Choroid plexus epithelial cell (primary cell): ENCODE measurements around the gene RAB40A.
"Not testable (repeated sequence)": the region's sequence is repeated elsewhere in the genome, so short reads cannot be mapped to it uniquely, and the experiment has no call there.

Experiments used
- DNase-seq: peaks from one replicate; pipeline ENCODE4 v3.0.0-alpha.2; 2010; ENCODE audit warnings: low read depth
- H3K4me3 ChIP-seq: 2 replicates; pipeline ENCODE4 v1.5.1; 2011; ENCODE audit warnings: low read depth, mild to moderate bottlenecking, control low read depth, low read length, moderate library complexity
- CTCF ChIP-seq: conservative IDR thresholded peaks from 2 replicates; pipeline ENCODE4 v1.5.1; 2011; ENCODE audit warnings: low read depth, mild to moderate bottlenecking, control low read depth, inconsistent platforms, low read length, moderate library complexity

RAB40A gene

GRCh38 chrX:103489733-103490132 lies 29.6 kb downstream of the RAB40A start:
- H3K4me3 ChIP-seq = not testable (repeated sequence)
- peak; percentile 54 for DNase-seq

GRCh38 chrX:103488794-103489193 lies 30.5 kb downstream of the RAB40A start:
- no peak for DNase-seq
- no peak overlapping the region for H3K4me3 ChIP-seq
- TF ChIP-seq CTCF = no peak

More at GRCh38 chrX:103489733-103490132, 29.6 kb downstream of the RAB40A start:
- peak; percentile 65 for TF ChIP-seq CTCF

- no peak overlapping the region for H3K4me3 ChIP-seq
- peak; percentile 60 for TF ChIP-seq CTCF
- DNase-seq = no peak
Measured at GRCh38 chrX:103488332-103488731, 31.0 kb downstream of the RAB40A start.

- DNase-seq = no peak
- no peak for TF ChIP-seq CTCF
- no peak overlapping the region for H3K4me3 ChIP-seq
Measured at GRCh38 chrX:103483720-103484119, 35.6 kb downstream of the RAB40A start.

GRCh38 chrX:103480526-103480925 lies 38.8 kb downstream of the RAB40A start:
- H3K4me3 ChIP-seq = no peak overlapping the region
- no peak for TF ChIP-seq CTCF
- DNase-seq = no peak

- H3K4me3 ChIP-seq = no peak overlapping the region
- DNase-seq = peak; percentile 48
Measured at GRCh38 chrX:103477496-103477895, 41.8 kb downstream of the RAB40A start.

More at GRCh38 chrX:103477496-103477895, 41.8 kb downstream of the RAB40A start:
- no peak for TF ChIP-seq CTCF
